DOHH2 (cell line): Measurements from ENCODE around the gene CDK5RAP2.

ENCODE experiments used
- CTCF ChIP-seq: fragments of 200-600 bp; sonication (generic); IDR thresholded peaks from one replicate; pipeline ENCODE4 v1.5.1; 2014; ENCODE audit warnings: antibody characterized with exemption, mild to moderate bottlenecking, low read depth, low read length; ENCODE audit not compliant: poor library complexity, severe bottlenecking
- EZH2phosphoT487 ChIP-seq: fragments of 200-600 bp; sonication (generic); IDR thresholded peaks from 2 replicates; pipeline ENCODE4 v1.6.1; 2017; ENCODE audit warnings: borderline replicate concordance, mild to moderate bottlenecking, antibody characterized with exemption, low read length, moderate library complexity, mixed read lengths

GRCh38 chr9:120561709-120562108 is 18.3 kb downstream of the CDK5RAP2 start:
- no peak for TF ChIP-seq CTCF
- no peak for TF ChIP-seq EZH2phosphoT487
